DMS 273 (cell line): ENCODE results near the gene KRTAP4-6.
"Not testable (repeated sequence)": the region's sequence is repeated elsewhere in the genome, so short reads cannot be mapped to it uniquely, and the experiment has no call there.

Experiments
- DNase-seq: peaks from one replicate; lab custom pipeline; 2025; ENCODE audit not compliant: unreplicated experiment; lab: John Stamatoyannopoulos, UW

Gene KRTAP4-6

DNA sequence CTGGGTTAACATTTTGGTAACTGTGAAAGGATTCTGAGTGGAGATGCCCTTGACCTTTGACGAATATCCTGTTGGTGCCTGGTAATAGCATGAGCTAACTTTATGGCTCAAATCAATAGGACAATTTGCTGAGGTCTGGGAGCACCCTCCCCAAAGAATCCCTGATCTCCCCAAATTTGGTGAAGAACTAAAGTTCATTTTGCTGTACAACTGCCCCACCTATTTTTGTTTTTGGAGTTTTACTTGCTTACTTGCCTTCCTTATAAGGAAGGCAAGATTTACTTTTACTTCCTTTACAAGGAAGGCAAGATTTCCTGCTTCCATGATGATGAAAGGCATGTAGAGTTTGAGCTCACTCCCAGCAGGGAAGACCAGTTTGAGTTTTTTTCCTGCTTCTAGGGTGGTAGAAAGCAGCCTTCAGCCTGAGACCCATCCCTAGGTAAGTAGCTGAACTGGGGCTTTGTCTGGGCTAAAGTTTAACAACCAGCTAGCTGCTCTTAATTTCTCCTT lies 32.3 kb downstream of the KRTAP4-6 start:
- no peak for DNase-seq

DNA sequence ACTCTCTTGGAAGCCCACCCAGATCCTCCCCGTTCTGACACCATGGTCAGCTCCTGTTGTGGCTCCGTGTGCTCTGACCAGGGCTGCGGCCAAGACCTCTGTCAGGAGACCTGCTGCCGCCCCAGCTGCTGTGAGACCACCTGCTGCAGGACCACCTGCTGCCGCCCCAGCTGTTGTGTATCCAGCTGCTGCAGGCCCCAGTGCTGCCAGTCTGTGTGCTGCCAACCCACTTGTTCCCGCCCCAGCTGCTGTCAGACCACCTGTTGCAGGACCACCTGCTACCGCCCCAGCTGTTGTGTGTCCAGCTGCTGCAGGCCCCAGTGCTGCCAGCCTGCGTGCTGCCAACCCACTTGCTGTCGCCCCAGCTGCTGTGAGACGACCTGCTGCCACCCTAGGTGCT lies 35.0 kb downstream of the KRTAP4-6 start, which contains the start of gene KRTAP4-9:
Gene KRTAP4-9 (plus strand): TSS at position 43 of the 400 bp plus-strand sequence. CDS start 0 bp downstream, at position 43.
- not testable (repeated sequence) for DNase-seq

DNA sequence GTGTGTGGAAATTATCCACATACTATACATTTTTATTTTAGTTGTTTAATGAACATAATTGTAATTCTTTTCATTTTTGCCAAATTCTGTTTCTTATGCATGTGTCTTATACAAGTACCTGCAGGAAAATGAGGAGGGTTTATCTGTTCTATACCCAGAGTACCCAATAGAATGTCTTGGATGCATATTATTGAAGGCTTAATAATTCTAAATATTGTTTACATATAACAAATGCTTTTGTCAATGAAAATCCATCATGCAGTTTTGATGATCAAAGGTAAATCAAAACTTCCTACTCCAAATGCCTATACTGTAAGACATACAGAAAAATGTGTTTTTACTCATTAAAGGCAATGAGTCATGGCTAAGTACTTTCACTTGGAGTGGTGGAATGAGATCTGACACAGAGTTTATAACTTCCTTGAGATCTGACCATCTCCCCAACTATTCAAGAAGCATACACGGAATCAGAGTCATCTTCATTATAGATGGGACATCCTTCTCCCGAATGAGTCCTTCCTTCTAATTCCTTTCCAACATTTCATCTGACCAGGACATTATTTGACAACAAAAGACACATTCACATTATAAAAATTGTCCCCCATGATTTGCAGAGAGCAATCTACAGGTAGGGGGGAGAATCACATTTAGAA lies 35.8 kb downstream of the KRTAP4-6 start:
- not testable (repeated sequence) for DNase-seq

DNA sequence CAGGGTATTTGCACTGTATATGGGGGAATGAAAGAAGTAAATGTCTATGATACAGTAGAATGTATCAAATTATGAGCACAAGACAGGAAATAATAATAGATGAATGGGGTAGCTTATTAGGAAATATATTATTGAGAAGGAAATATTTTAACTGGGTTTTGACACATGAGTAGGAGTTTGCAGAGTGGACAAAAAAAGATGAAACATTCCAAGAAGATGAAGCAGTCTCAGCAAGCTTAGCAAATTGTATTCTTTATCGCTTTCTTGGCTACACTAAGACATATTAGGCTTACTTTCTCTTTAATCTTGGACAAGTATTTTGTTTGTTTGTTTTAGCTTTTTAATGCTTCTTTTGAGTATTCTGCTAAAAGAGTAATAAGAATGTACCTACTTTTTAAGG lies 36.4 kb downstream of the KRTAP4-6 start:
- no peak for DNase-seq

DNA sequence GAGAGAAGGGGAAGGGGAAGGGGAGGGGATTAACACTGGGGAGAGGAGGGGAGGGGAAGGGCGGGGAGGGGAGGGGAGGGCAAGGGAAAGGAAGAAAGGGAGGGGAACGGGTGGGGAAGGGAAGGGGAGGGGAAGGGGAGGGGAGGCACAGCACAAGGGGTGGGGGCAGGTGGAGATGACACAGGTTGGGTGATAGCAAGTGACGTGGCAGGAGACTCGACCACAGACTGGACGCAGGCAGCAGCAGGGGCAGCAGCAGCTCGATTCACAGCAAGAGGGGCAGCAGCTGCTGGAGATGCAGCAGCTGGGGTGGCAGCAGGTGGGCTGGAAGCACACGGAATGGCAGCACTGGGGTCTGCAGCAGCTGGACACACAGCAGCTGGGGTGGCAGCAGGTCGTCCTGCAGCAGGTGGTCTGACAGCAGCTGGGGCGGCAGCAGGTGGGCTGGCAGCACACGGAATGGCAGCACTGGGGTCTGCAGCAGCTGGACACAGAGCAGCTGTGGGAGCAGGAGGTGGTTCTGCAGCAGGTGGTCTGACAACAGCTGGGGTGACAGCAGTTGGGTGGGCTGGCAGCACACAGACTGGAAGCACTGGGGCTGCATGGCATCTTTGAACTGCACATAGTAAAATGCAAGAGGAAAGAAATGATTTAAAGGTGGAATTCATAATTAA lies 38.6 kb downstream of the KRTAP4-6 start, which contains the start of gene KRTAP4-16:
Gene KRTAP4-16 (minus strand): TSS at position 624 of the 674 bp plus-strand sequence. CDS start 0 bp downstream, at position 624.
- DNase-seq = no peak

DNA sequence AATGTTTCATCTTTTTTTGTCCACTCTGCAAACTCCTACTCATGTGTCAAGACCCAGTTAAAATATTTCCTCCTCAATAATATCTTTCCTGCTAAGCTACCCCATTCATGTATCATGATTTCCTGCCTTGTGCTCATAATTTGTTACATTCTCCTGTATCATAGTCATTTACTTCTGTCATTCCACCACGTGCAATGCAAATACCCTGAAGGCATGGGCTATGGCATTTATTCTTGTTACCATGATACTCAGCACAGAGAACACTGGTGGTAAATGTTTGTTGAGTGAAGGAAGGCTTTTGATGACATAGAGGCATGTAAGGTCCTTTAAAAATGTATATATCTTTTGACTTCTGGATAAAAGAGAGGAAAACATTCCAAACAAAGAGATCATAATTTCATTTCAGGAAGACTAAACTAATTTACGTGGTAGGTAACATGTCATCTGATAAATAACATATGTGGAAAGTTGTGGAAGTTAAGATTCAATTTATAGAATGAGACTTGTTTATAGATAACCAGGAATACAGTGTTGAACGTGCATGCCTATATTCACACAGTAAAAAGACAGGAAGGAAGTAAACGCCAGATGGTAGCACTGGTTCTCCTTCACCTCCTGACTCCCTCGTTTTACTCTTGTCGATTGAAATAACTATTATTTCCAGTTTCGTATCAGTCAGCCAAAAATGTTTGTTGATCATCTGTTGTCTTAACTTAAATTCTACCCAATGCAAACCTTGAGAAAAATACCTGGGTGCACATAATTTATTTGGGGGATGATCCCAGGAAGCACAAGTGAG lies 40.5 kb downstream of the KRTAP4-6 start:
- not testable (repeated sequence) for DNase-seq

DNA sequence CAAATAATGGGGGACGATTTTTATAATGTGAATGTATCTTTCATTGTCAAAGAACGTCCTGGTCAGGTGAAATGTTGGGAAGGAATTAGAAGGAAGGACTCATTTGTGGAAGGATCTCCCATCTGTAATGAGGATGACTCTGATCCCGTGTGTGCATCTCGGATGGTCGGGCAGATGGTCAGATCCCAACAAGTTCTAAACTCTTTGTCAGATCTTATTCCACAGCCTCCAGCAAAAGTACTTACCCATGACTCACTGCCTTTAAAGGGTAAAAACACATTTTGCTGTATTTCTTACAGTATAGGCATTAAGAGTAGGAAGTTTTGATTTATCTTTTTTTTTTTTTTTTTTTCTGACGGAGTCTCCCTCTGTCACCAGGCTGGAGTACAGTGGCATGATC lies 41.9 kb downstream of the KRTAP4-6 start:
- no peak for DNase-seq

DNA sequence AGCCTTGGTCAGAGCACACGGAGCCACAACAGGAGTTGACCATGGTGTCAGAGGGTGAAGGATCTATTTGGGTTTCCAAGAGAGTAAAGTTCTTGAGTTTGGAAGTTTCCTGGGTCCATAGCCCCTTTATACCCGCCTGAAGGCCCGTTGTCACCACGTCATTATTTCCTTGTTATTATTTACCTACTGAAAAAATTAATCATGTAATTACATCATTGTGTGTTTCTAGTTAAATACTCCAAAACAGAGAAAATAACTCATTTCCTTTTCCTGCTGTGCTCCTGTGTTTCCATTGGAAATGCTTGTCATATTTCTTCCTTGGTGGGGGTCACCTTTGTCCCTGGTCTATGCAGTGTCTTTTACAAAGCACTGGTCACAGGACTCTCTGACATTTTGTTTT lies 42.3 kb downstream of the KRTAP4-6 start, which contains the start of gene KRTAP4-8:
Gene KRTAP4-8 (minus strand): TSS at position 101 of the 400 bp plus-strand sequence. CDS start 58 bp downstream, at position 43.
- DNase-seq = no peak

DNA sequence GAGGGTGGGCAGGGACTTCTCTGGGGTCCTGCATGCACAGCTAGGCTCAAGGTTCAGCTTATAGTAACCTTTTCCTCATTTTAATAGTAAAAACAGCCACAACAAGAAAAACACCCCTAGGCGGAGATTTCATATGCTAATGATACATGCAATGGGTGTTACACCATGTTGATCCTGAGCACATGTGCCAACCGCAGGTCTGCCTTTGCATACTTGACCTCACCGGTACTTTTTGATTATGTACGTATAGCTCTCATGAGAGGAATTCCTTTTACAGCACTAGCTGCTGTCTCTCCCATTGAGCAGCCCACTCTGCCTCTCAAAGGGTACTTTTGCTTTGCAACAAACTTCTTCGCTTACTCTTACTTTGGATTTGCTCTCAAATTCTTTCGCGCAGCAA lies 44.3 kb downstream of the KRTAP4-6 start:
- DNase-seq = no peak
